ENCODE measurements around the gene NIF3L1. TPM values are rescaled to one million over a fixed set of nuclear protein-coding genes. Genes with fewer than 3 reads are reported as not detected.

Gene NIF3L1, protein sequence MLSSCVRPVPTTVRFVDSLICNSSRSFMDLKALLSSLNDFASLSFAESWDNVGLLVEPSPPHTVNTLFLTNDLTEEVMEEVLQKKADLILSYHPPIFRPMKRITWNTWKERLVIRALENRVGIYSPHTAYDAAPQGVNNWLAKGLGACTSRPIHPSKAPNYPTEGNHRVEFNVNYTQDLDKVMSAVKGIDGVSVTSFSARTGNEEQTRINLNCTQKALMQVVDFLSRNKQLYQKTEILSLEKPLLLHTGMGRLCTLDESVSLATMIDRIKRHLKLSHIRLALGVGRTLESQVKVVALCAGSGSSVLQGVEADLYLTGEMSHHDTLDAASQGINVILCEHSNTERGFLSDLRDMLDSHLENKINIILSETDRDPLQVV
- 22.2 and 36.3 TPM in 2 replicates for total RNA-seq

DNA sequence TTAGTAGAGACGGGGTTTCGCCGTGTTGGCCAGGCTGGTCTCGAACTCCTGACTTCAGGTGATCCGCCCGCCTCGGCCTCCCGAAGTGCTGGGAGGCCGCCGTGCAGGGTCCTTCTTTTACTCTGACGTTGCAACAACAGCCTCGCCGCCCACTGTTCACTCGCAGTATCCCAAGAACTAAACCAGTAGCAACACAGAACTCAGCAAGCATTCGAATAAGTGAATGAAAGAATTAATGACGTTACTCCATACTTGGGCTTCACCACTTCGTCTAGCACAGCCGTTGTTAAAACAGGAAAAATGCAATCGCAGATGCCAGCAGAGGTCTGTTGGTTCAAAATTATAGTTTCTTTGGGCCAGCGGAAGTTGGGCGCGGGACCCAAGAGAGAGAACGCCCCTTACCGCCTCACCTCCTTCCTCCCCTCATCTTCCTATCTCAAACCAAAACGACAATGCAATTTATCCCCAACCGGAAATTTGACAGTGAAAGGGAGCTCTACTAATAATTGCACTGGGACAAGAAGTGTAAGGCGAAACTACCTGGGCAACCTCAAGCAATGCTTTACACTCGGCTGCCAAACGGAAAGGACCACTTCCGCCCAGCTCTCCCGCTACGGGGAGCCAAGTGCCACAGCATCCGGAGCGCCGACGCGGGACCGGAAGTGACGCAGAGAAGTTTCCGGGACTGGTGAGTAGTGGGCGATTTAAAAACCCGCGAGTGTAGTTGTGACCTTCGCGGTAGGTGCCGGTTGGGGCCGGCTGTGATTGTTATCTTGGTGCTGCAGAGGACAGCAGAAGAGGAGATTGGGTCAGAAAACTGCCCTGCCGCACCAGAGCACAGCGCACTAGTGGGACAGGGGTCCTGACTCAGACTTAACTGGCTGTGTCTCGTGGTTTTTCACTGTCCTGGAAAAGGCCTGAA is at the start of gene NIF3L1, which contains the start of gene PPIL3:
Gene NIF3L1, plus strand, starts transcription at position 668 of the 922 bp plus-strand sequence. CDS start 2,573 bp downstream, outside the sequence.
Gene PPIL3, minus strand, starts transcription at position 374 of the 922 bp plus-strand sequence. CDS start 1,462 bp downstream, outside the sequence.

DNA sequence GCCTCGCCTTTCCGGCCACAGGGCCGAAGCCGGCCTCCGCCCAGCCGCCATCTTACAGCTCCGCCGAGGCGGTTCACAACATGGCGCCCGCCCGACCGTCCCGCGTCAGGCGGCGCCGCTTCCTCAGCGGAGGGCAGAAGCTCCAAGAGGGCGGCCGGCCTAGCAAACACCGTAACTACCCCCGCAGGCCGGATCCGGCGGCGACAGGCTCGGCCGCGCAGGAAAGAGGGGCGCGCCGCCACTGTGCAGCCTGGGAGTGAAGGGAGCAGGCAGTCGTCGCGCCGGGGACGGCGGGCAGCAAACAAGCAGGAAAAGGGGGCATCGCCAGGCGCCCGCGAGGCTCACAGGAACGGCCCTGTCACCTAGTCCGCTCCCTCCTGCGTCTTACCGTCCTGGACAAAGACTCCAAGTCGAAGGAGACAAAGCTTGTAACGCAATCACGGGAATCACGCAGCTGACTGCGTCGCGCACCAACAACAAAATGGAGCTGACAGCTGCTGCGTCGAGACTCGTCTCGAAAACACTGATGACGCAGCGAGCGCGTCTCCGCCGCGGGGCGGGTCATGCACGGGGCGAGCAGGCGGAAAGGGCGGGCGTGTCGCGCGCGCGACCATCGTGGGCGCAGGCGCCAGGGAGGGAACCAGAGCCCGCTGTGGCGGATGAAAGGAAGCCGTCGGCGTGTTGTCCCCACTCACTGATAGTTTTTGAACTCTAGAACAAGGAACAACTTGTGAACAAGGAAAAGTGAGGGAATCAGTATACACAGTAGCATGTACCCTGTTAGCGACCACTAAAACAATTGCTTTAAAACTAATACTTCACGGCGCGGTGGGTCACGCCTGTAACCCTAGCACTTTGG is 24.8 kb upstream of the NIF3L1 start, which contains the start of gene CLK1:
Gene CLK1, minus strand, starts transcription at position 483 of the 859 bp plus-strand sequence. CDS start 2,796 bp downstream, outside the sequence.

Other genes starting within 250 kb of the NIF3L1 start
- gene BZW1, start 77.5 kb upstream of the NIF3L1 start, total RNA-seq: 303 and 519 TPM in 2 replicates
- 54.0 and 58.1 TPM in 2 replicates for gene CLK1, start 24.7 kb upstream of the NIF3L1 start, total RNA-seq
- gene PPIL3, start 294 bp upstream of the NIF3L1 start, total RNA-seq: 26.8 and 74.4 TPM in 2 replicates
- gene ORC2, start 74.3 kb downstream of the NIF3L1 start, total RNA-seq: 15.1 and 18.7 TPM in 2 replicates
- gene HYCC2, start 182.3 kb downstream of the NIF3L1 start, total RNA-seq: 9.4 and 11.7 TPM in 2 replicates
- 80.9 and 81.7 TPM in 2 replicates for gene NDUFB3, start 182.6 kb downstream of the NIF3L1 start, total RNA-seq
- gene CFLAR, start 226.8 kb downstream of the NIF3L1 start, total RNA-seq: 74.3 and 100 TPM in 2 replicates

All from uterine smooth muscle cell (primary cell).